NCI-H524 treated with DMSO at 0.1 percent for 48 hours (cell line): ENCODE data around the gene SUMF2.
"Not testable (repeated sequence)": the region's sequence is repeated elsewhere in the genome, so short reads cannot be mapped to it uniquely, and the experiment has no call there.

Experiments used
- DNase-seq: peaks from one replicate; lab custom pipeline; 2025; lab: John Stamatoyannopoulos, UW

Gene SUMF2

GRCh38 chr7:56107954-56108258 is 43.8 kb downstream of the SUMF2 start:
- no peak for DNase-seq

- no peak for DNase-seq
These were observed 46.5 kb downstream of the SUMF2 start for GRCh38 chr7:56110611-56111010.

- not testable (repeated sequence) for DNase-seq
These were observed 48.2 kb downstream of the SUMF2 start for GRCh38 chr7:56112244-56112643.

GRCh38 chr7:56115852-56116538 is 51.9 kb downstream of the SUMF2 start, which contains the start of gene NUPR2:
TSS of gene NUPR2 (minus strand) at chr7:56116417. CDS start at chr7:56116314, 103 bp downstream.
- DNase-seq, result no peak

- DNase-seq, result no peak
These were observed 57.4 kb downstream of the SUMF2 start for GRCh38 chr7:56121440-56121839.

- DNase-seq, result no peak
These were observed 60.9 kb downstream of the SUMF2 start for GRCh38 chr7:56124981-56125380.

GRCh38 chr7:56125831-56126230 is 61.7 kb downstream of the SUMF2 start:
- DNase-seq, result no peak

GRCh38 chr7:56127241-56127975 is 63.3 kb downstream of the SUMF2 start:
- no peak for DNase-seq
